Measurements from ENCODE around the gene VTI1A.

- TF ChIP-seq, protein P1, sequence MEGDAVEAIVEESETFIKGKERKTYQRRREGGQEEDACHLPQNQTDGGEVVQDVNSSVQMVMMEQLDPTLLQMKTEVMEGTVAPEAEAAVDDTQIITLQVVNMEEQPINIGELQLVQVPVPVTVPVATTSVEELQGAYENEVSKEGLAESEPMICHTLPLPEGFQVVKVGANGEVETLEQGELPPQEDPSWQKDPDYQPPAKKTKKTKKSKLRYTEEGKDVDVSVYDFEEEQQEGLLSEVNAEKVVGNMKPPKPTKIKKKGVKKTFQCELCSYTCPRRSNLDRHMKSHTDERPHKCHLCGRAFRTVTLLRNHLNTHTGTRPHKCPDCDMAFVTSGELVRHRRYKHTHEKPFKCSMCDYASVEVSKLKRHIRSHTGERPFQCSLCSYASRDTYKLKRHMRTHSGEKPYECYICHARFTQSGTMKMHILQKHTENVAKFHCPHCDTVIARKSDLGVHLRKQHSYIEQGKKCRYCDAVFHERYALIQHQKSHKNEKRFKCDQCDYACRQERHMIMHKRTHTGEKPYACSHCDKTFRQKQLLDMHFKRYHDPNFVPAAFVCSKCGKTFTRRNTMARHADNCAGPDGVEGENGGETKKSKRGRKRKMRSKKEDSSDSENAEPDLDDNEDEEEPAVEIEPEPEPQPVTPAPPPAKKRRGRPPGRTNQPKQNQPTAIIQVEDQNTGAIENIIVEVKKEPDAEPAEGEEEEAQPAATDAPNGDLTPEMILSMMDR (IDR thresholded peaks at IDR 0.05) = no peak
- no peak for TF ChIP-seq POLR2A (IDR thresholded peaks at IDR 0.05)
Measured at GRCh38 chr10:112520914-112521313, 73.9 kb downstream of the VTI1A start.

Measured in upper lobe of left lung (tissue), 4 donors.